GM12892 (cell line): ENCODE data around the gene EEPD1.

Experiments used
- POLR2A ChIP-seq: IDR thresholded peaks from 2 replicates; pipeline ENCODE4 v1.6.1; 2011; ENCODE audit warnings: low read depth, low read length, control low read depth
- POLR2AphosphoS5 ChIP-seq: IDR thresholded peaks from 2 replicates; pipeline ENCODE4 v1.6.1; 2011; ENCODE audit warnings: low read depth, low read length, control low read depth
- TAF1 ChIP-seq: IDR thresholded peaks from 2 replicates; pipeline ENCODE4 v1.6.1; 2011; ENCODE audit warnings: low read depth, mild to moderate bottlenecking, control low read depth, low read length, borderline replicate concordance

DNA sequence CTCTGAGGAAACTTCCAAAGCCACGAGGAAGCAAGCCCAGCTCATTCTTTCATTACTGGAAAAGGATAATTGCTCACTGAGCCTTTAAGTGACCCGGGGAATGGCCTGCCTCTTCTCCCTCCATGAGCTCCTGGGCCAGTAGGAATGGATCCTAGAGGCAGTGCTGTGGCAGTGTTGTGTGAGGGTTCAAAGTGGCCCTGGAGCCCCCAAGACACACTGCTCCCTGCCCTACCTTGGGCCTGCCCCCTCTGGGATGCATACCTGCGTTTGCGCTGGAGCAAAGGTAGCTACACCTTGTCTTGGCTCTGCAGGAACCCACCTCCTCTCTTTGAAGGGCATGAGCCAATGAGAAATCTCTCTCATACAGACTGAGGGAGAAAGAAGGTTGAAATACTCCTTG lies 120.8 kb downstream of the EEPD1 start:
- no peak for TF ChIP-seq POLR2AphosphoS5
- no peak for TF ChIP-seq POLR2A
- no peak for TF ChIP-seq TAF1
